ENCODE results near the gene DCAF8. TPM values are rescaled to one million over a fixed set of nuclear protein-coding genes. Genes with fewer than 3 reads are reported as not detected.

DCAF8 gene
- total and polyA plus RNA-seq, 2 of the 4 experiments (the other 2 are of a cell fraction) = 83.3 to 83.8 TPM

- H3K56ac ChIP-seq (ENCODE audit: extremely low read depth, insufficient read depth, low read length) = no peak overlapping the region
- BruUV-seq (replicated peaks) = no TSS peak
- no peak overlapping the region for H4K8ac ChIP-seq (ENCODE audit: low read depth in 2 of 2, low read length in 2 of 2)
- H2BK20ac ChIP-seq (ENCODE audit: low read depth, low read length) = no peak overlapping the region
- H3K27ac ChIP-seq (ENCODE audit: insufficient read depth, low read length) = no peak overlapping the region
- no peak overlapping the region for H4K91ac ChIP-seq (ENCODE audit: insufficient read depth, low read depth, low read length)
- ATAC-seq (ENCODE audit: low read depth) (no peak), DNase-seq (no peak)
- H3K4me3 ChIP-seq (ENCODE audit: insufficient read depth, low read depth, low read length) = no peak overlapping the region
- H4K20me1 ChIP-seq (ENCODE audit: insufficient read depth, low read length) = peaks cover 28% of the 10 kb centered on the region
- H2AFZ ChIP-seq (replicated peaks; ENCODE audit: low read length, poor library complexity) = no peak overlapping the region
- no peaks in the 10 kb centered on the region for H3K9me1 ChIP-seq (ENCODE audit: insufficient read depth, low read length)
- no peak overlapping the region for H3K23ac ChIP-seq (ENCODE audit: low read depth, low read length)
- no peaks in the 10 kb centered on the region for H3K9me3 ChIP-seq (ENCODE audit: control insufficient read depth, insufficient read depth, low read length)
- peaks cover 4% of the 10 kb centered on the region; the same call in 1 of the 2 replicates for H3K36me3 ChIP-seq (ENCODE audit: control insufficient read depth, insufficient read depth, low read length)
- no CpG with 5 or more reads among the region's 1 CpG for WGBS, 2 experiments (ENCODE audit: extremely low coverage in 2 of 2, insufficient read length in 1 of 2)
- H3K4ac ChIP-seq (ENCODE audit: low read depth, low read length) = no peak overlapping the region
- H2BK15ac ChIP-seq (ENCODE audit: low read depth, low read length) = no peak overlapping the region
- no peak overlapping the region for H3K14ac ChIP-seq (replicated peaks; ENCODE audit: low read depth, low read length)
- ChIA-PET CTCF (interaction anchor here (1.2 to 1.6 kb wide), 2 partner anchors 9 to 146 kb away, joined by 3 to 4 read pairs; no protein-coding TSS in a partner anchor), POLR2A (ENCODE audit: unreplicated experiment) (no interaction called here)
- H2AK9ac ChIP-seq (replicated peaks; ENCODE audit: low read depth, low read length, poor library complexity) = no peak overlapping the region
- H3K4me1 ChIP-seq (ENCODE audit: control insufficient read depth, insufficient read depth, low read length) = peaks cover 2% of the 10 kb centered on the region; the same call in 1 of the 2 replicates
- dilution Hi-C loops (cut with HindIII; ENCODE audit: low sequenced_read_pairs, unreplicated experiment) = no loop called here
- no peak overlapping the region for H3K18ac ChIP-seq (ENCODE audit: low read depth, low read length)
- in situ Hi-C loops (cut with MboI; ENCODE audit: low sequenced_read_pairs) = no loop called here
- no peak overlapping the region for H3K9ac ChIP-seq (ENCODE audit: low read depth, low read length)
- H2BK120ac ChIP-seq (ENCODE audit: low read depth, low read length) = no peak overlapping the region
- H3K27me3 ChIP-seq (ENCODE audit: control insufficient read depth, insufficient read depth, low read length) = no peaks in the 10 kb centered on the region
- no peak overlapping the region for H3K4me2 ChIP-seq (ENCODE audit: low read depth, low read length)
- H2AK5ac ChIP-seq (ENCODE audit: low read depth, low read length) = no peak overlapping the region
- H3K79me1 ChIP-seq (ENCODE audit: low read depth in 1 of 2, low read length in 2 of 2) = peaks cover 31 to 57% of the 10 kb centered on the region in 2 experiments
- intact Hi-C loops (cut with micrococcal nuclease) = loop anchor here (5.0 kb wide), 1 partner anchor 55 kb away; the partner anchor contains the start of gene CASQ1
- H4K5ac ChIP-seq (ENCODE audit: low read depth, low read length) = no peak overlapping the region
- H2BK5ac ChIP-seq (ENCODE audit: low read depth, low read length, poor library complexity, severe bottlenecking) = no peak overlapping the region
- TF ChIP-seq RCOR1 (IDR thresholded peaks at IDR 0.05; ENCODE audit: insufficient replicate concordance, low read length) = no peak
- TF ChIP-seq MAFK (IDR thresholded peaks at IDR 0.05; ENCODE audit: low read depth, low read length) = no peak
- TF ChIP-seq CHD1 (IDR thresholded peaks at IDR 0.05; ENCODE audit: low read depth, low read length) = no peak
- TF ChIP-seq, protein P1, sequence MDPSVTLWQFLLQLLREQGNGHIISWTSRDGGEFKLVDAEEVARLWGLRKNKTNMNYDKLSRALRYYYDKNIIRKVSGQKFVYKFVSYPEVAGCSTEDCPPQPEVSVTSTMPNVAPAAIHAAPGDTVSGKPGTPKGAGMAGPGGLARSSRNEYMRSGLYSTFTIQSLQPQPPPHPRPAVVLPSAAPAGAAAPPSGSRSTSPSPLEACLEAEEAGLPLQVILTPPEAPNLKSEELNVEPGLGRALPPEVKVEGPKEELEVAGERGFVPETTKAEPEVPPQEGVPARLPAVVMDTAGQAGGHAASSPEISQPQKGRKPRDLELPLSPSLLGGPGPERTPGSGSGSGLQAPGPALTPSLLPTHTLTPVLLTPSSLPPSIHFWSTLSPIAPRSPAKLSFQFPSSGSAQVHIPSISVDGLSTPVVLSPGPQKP (IDR thresholded peaks at IDR 0.05; ENCODE audit: borderline replicate concordance, low read depth, low read length) = no peak
These were observed 15.3 kb downstream of the DCAF8 start for GRCh38 chr1:160247053-160247452.

Measured in IMR-90 (cell line).